Right cardiac atrium (tissue), 5 donors: Measurements from ENCODE around the gene LRRC32. TPM values are rescaled to one million over a fixed set of nuclear protein-coding genes. Genes with fewer than 3 reads are reported as not detected.

Experiments used
- ATAC-seq, 2 donors: fragments of 200-7000 bp; cut with Tn5 transposase; one replicate each; pipeline versions ENCODE4 v1.8.0 to v1.9.1; 2020; ENCODE audit warnings: moderate library complexity in 2 of 2, mild to moderate bottlenecking in 1 of 2
- DNase-seq, 3 donors: peaks; one replicate each; pipeline ENCODE4 v3.0.0-alpha.2; 2020
- H3K27ac ChIP-seq: one replicate; pipeline ENCODE4 v1.5.1; 2013; ENCODE audit warnings: mild to moderate bottlenecking, low read length, control low read depth, moderate library complexity
- H3K27me3 ChIP-seq: one replicate; pipeline ENCODE4 v1.6.1; 2013; ENCODE audit not compliant: control insufficient read depth, insufficient read depth
- H3K4me1 ChIP-seq: one replicate; pipeline ENCODE4 v1.6.1; 2013; ENCODE audit warnings: low read length; ENCODE audit not compliant: control insufficient read depth, insufficient read depth
- H3K4me3 ChIP-seq: one replicate; pipeline ENCODE4 v1.5.1; 2013; ENCODE audit warnings: low read length, control low read depth
- H3K9me3 ChIP-seq: one replicate; pipeline ENCODE4 v1.6.1; 2013; ENCODE audit warnings: low read length; ENCODE audit not compliant: control insufficient read depth
- WGBS: extraction: QIAGEN DNeasy Blood & Tissue Kit; methylation state at CpG from one replicate; pipeline ENCODE4 v1.1.7; 2013; 5-methylcytosine and 5-hydroxymethylcytosine counted together
- intact Hi-C, 4 donors: fragments of 100-400 bp; cut with DNase I; formaldehyde crosslinking; loops; one replicate each; pipeline versions ENCODE4 v1.11.0 to v1.14.0; 2022 to 2023
- polyA plus RNA-seq: library from polyadenylated mRNA; stranded (reverse); fragments of 200-250 nt; gene quantifications from one replicate; pipeline ENCODE4 v1.2.3, GENCODE V29; 2013
- total RNA-seq, 4 donors: library from RNA; stranded (reverse); fragmentation: NEBNext Ultra II Directional; extraction: Animal tissue kit (Norgen Biotek cat#: 25700); gene quantifications; one replicate each; pipeline ENCODE4 v1.2.1, GENCODE V29; 2021
- donor health status: healthy with polysubstance abuse.
- donor health status: DM: no; HTN: yes; CAD: no.
- donor health status: DM: no; HTN: no; CAD: no.
- donor health status: DM: no; HTN: yes; CAD: no; lungs with severe emphysema.
- donor health status: DM: yes; HTN: yes; CAD: no.

Gene LRRC32
- total and polyA plus RNA-seq, 5 donors, result 27.7 to 72.1 (median 47.1) TPM

- peak overlapping the region; percentile 46 for H3K27ac ChIP-seq
- intact Hi-C loops, result no loop called here
- peak overlapping the region; percentile 89 for H3K4me3 ChIP-seq
- DNase-seq (peak in 1 of 3 donors; percentile 35), ATAC-seq (no peak)
- no peaks in the 10 kb centered on the region for H3K4me1 ChIP-seq
- H3K9me3 ChIP-seq, result no peaks in the 10 kb centered on the region
- H3K27me3 ChIP-seq, result no peaks in the 10 kb centered on the region
- 65% methylated on average over 7 of the region's 7 CpGs for WGBS
Measured at GRCh38 chr11:76667856-76668255, 2.7 kb downstream of the LRRC32 start.

GRCh38 chr11:76667271-76667818 lies 3.2 kb downstream of the LRRC32 start:
- Histone ChIP-seq H3K4me1 (no peaks in the 10 kb centered on the region), H3K27ac (peak overlapping the region; percentile 46)

GRCh38 chr11:76666830-76667229 lies 3.7 kb downstream of the LRRC32 start:
- H3K4me1 ChIP-seq, result no peaks in the 10 kb centered on the region
- no peaks in the 10 kb centered on the region for H3K27me3 ChIP-seq
- H3K4me3 ChIP-seq, result peak overlapping the region; percentile 89
- peak overlapping the region; percentile 33 for H3K27ac ChIP-seq
- DNase-seq (no peak), ATAC-seq (no peak)
- no peaks in the 10 kb centered on the region for H3K9me3 ChIP-seq
- WGBS, result 70% methylated on average over 5 of the region's 5 CpGs
- intact Hi-C loops, result no loop called here

More at GRCh38 chr11:76667271-76667818, 3.2 kb downstream of the LRRC32 start:
- Histone ChIP-seq H3K27me3 (no peaks in the 10 kb centered on the region), H3K4me3 (peak overlapping the region; percentile 89), H3K9me3 (no peaks in the 10 kb centered on the region)
- ATAC-seq, result no peak
- intact Hi-C loops, result no loop called here
- 67% methylated on average over 15 of the region's 15 CpGs for WGBS
- peak in 1 of 3 donors; percentile 31 for DNase-seq

- H3K27ac ChIP-seq, result peak overlapping the region; percentile 33
- H3K4me1 ChIP-seq, result no peaks in the 10 kb centered on the region
- intact Hi-C loops, result no loop called here
- ATAC-seq (peak; percentile 63 to 71), DNase-seq (peak; percentile 77 to 88 (median 87))
- WGBS, result 29% methylated on average over 7 of the region's 7 CpGs
- H3K4me3 ChIP-seq, result peak overlapping the region; percentile 89
- no peaks in the 10 kb centered on the region for H3K9me3 ChIP-seq
- no peaks in the 10 kb centered on the region for H3K27me3 ChIP-seq
Measured at GRCh38 chr11:76666408-76666807, 4.1 kb downstream of the LRRC32 start.

- 70% methylated on average over 6 of the region's 6 CpGs for whole genome bisulfite sequencing
- H3K27me3 ChIP-seq, result no peaks in the 10 kb centered on the region
- no peaks in the 10 kb centered on the region for H3K9me3 ChIP-seq
- peak overlapping the region; percentile 30 for H3K27ac ChIP-seq
- DNase-seq (peak in 1 of 3 donors; percentile 48), ATAC-seq (no peak)
- peak overlapping the region; percentile 89 for H3K4me3 ChIP-seq
- intact Hi-C loops, result no loop called here
- no peaks in the 10 kb centered on the region for H3K4me1 ChIP-seq
Measured at GRCh38 chr11:76665921-76666351, 4.6 kb downstream of the LRRC32 start.

GRCh38 chr11:76665172-76665571 lies 5.4 kb downstream of the LRRC32 start:
- Histone ChIP-seq H3K9me3 (no peaks in the 10 kb centered on the region), H3K4me3 (no peak overlapping the region), H3K27ac (peak overlapping the region; percentile 14), H3K27me3 (no peaks in the 10 kb centered on the region), H3K4me1 (no peaks in the 10 kb centered on the region)
- intact Hi-C loops, result no loop called here
- DNase-seq (peak in 1 of 3 donors; percentile 15), ATAC-seq (no peak)
- 64% methylated on average over 2 of the region's 2 CpGs for WGBS

GRCh38 chr11:76664578-76665061 lies 5.9 kb downstream of the LRRC32 start:
- intact Hi-C loops, result no loop called here
- no peaks in the 10 kb centered on the region for H3K4me1 ChIP-seq
- H3K27ac ChIP-seq, result peak overlapping the region; percentile 28
- H3K4me3 ChIP-seq, result no peak overlapping the region
- no peaks in the 10 kb centered on the region for H3K9me3 ChIP-seq
- peak in 1 of 2 donors; percentile 17 for ATAC-seq
- no peaks in the 10 kb centered on the region for H3K27me3 ChIP-seq
- DNase-seq, result peak in 1 of 3 donors; percentile 50
- WGBS, result 45% methylated on average over 11 of the region's 11 CpGs

GRCh38 chr11:76663912-76664440 lies 6.6 kb downstream of the LRRC32 start:
- ATAC-seq, result no peak
- intact Hi-C loops, result no loop called here
- Histone ChIP-seq H3K27me3 (no peaks in the 10 kb centered on the region), H3K27ac (peak overlapping the region; percentile 28), H3K9me3 (no peaks in the 10 kb centered on the region), H3K4me3 (no peak overlapping the region), H3K4me1 (no peaks in the 10 kb centered on the region)
- DNase-seq, result peak in 1 of 3 donors; percentile 48
- WGBS, result 84% methylated on average over 7 of the region's 7 CpGs

GRCh38 chr11:76663486-76663810 lies 7.1 kb downstream of the LRRC32 start:
- Histone ChIP-seq H3K4me3 (no peak overlapping the region), H3K9me3 (no peaks in the 10 kb centered on the region), H3K27ac (no peak overlapping the region), H3K27me3 (no peaks in the 10 kb centered on the region), H3K4me1 (no peaks in the 10 kb centered on the region)
- DNase-seq, result peak in 1 of 3 donors; percentile 27
- intact Hi-C loops, result no loop called here
- WGBS, result 74% methylated on average over 2 of the region's 2 CpGs
- no peak for ATAC-seq

- H3K9me3 ChIP-seq, result no peaks in the 10 kb centered on the region
- no peak overlapping the region for H3K27ac ChIP-seq
- intact Hi-C loops, result no loop called here
- WGBS, result 80% methylated on average over 13 of the region's 13 CpGs
- no peak overlapping the region for H3K4me3 ChIP-seq
- no peak for ATAC-seq
- DNase-seq, result peak in 1 of 3 donors; percentile 14
- H3K27me3 ChIP-seq, result no peaks in the 10 kb centered on the region
- H3K4me1 ChIP-seq, result no peaks in the 10 kb centered on the region
Measured at GRCh38 chr11:76662656-76663485, 7.7 kb downstream of the LRRC32 start.

GRCh38 chr11:76661834-76662434 lies 8.6 kb downstream of the LRRC32 start:
- intact Hi-C loops, result no loop called here
- peak in 1 of 3 donors; percentile 21 for DNase-seq
- H3K27ac ChIP-seq, result no peak overlapping the region
- no peak for ATAC-seq
- H3K4me3 ChIP-seq, result no peak overlapping the region
- no peaks in the 10 kb centered on the region for H3K4me1 ChIP-seq
- H3K9me3 ChIP-seq, result no peaks in the 10 kb centered on the region
- no peaks in the 10 kb centered on the region for H3K27me3 ChIP-seq
- WGBS, result 67% methylated on average over 6 of the region's 6 CpGs
